Brain microvascular endothelial cell (primary cell): ENCODE data around the gene GEMIN4.
A peak's percentile ranks its signal among the peaks of the same experiment; 100 is the strongest.
"Not testable (repeated sequence)": the region's sequence is repeated elsewhere in the genome, so short reads cannot be mapped to it uniquely, and the experiment has no call there.

Experiments
- DNase-seq: peaks from one replicate; pipeline ENCODE4 v3.0.0-alpha.2; 2020
- H3K27ac ChIP-seq: fragments of 250-450 bp; sonication (Bioruptor Pico); 2 replicates; pipeline ENCODE4 v1.5.1; 2020; ENCODE audit warnings: mild to moderate bottlenecking, moderate library complexity
- H3K27me3 ChIP-seq: fragments of 250-450 bp; sonication (Bioruptor Pico); replicated peaks from 2 replicates; pipeline ENCODE4 v1.5.1; 2020; ENCODE audit warnings: mild to moderate bottlenecking
- H3K36me3 ChIP-seq: fragments of 250-450 bp; sonication (Bioruptor Pico); replicated peaks from 2 replicates; pipeline ENCODE4 v1.5.1; 2020; ENCODE audit warnings: mild to moderate bottlenecking
- H3K4me3 ChIP-seq: 2 replicates; pipeline ENCODE4 v1.5.1; 2011; ENCODE audit warnings: low read depth, mild to moderate bottlenecking, control low read depth, low read length, moderate library complexity
- in situ Hi-C: cut with HindIII; loops from 2 replicates; pipeline ENCODE4 v1.10.0; 2017; ENCODE audit warnings: low sequenced_read_pairs, low pct_ligation_motif_present
- TF ChIP-seq, protein P1 (sequence below): IDR thresholded peaks from 2 replicates; pipeline ENCODE4 v1.5.1; 2011; ENCODE audit warnings: low read depth, mild to moderate bottlenecking, moderate library complexity, low read length, control low read depth, inconsistent platforms; ENCODE audit errors: missing control alignments

GEMIN4 gene

DNA sequence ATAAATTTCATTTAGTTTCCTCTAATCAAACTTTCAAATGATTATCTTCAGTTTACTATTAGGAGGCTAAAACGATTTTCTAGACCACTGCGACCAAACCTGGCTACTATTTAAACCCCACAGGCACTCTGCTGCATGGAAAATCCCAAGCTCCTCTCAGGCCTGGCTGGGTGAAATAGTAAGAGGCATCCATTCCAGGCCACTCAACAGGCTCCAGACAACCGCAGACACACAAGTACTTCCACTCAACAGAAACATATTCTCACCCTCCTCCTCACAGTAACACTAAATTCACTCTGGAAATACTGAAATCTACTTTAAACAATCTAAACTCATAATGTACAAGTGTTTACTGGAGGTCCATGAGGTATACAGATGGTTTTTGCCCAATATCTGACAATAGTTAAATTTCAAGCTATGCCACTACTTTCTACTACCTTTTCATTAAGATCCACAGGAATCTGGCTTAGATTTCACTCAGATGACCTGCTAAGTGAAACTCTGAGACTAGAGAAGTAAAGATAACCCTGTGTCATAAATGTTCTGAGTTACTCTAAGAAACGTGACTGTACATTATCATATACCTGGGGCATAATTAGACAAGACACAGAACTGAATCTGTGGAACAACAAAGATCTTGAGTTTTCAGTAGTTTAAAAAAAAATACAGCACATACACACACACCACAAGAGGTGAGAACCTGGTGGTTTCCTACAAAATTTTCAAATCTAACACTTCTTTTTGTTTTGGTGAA is 47.8 kb downstream of the GEMIN4 start:
- TF ChIP-seq, protein P1, sequence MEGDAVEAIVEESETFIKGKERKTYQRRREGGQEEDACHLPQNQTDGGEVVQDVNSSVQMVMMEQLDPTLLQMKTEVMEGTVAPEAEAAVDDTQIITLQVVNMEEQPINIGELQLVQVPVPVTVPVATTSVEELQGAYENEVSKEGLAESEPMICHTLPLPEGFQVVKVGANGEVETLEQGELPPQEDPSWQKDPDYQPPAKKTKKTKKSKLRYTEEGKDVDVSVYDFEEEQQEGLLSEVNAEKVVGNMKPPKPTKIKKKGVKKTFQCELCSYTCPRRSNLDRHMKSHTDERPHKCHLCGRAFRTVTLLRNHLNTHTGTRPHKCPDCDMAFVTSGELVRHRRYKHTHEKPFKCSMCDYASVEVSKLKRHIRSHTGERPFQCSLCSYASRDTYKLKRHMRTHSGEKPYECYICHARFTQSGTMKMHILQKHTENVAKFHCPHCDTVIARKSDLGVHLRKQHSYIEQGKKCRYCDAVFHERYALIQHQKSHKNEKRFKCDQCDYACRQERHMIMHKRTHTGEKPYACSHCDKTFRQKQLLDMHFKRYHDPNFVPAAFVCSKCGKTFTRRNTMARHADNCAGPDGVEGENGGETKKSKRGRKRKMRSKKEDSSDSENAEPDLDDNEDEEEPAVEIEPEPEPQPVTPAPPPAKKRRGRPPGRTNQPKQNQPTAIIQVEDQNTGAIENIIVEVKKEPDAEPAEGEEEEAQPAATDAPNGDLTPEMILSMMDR, result no peak
- in situ Hi-C loops, result no loop called here

DNA sequence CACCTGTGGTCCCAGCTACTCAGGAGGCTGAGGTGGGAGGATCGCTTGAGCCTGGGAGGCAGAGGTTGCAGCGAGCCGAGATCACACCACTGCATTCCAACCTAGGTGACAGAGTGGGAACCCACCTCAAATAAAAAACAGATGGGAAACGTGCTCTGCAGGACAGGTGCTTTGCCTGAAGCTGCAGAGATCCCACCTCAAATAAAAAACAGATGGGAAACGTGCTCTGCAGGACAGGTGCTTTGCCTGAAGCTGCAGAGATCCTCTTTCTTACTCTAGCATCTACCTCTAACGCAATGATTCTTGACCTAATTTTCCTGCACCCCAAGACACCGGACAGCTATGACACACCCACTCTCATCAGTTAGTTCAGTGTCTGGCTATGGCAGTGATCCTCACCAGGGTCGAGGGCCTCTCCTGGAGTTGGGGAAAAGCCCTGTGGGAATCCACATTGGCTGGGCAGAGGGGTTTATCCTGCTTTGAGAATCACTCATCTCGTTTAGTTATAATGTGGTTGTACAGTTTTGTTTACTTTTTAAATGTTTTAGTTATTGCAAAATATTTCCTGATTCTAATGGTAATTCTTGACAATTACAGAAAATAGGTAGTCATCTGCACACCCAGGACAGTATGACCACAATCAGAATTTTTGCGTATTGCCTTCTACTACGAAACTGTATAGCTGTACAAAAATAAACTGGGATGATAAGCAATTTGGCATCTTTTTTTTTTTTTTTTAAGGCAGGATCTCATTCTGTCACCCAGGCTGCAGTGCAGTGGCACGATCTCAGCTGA is 48.8 kb downstream of the GEMIN4 start:
- no peak for DNase-seq
- Histone ChIP-seq H3K27me3 (no peaks in the 10 kb centered on the region), H3K4me3 (no peak overlapping the region), H3K27ac (no peak overlapping the region), H3K36me3 (peaks cover 8% of the 10 kb centered on the region)
- TF ChIP-seq, protein P1, result no peak
- in situ Hi-C loops, result no loop called here

More for the DNA sequence above, 47.8 kb downstream of the GEMIN4 start:
- H3K36me3 ChIP-seq, result peaks cover 18% of the 10 kb centered on the region
- H3K27me3 ChIP-seq, result no peaks in the 10 kb centered on the region
- H3K27ac ChIP-seq, result no peak overlapping the region
- no peak overlapping the region for H3K4me3 ChIP-seq
- DNase-seq, result no peak

DNA sequence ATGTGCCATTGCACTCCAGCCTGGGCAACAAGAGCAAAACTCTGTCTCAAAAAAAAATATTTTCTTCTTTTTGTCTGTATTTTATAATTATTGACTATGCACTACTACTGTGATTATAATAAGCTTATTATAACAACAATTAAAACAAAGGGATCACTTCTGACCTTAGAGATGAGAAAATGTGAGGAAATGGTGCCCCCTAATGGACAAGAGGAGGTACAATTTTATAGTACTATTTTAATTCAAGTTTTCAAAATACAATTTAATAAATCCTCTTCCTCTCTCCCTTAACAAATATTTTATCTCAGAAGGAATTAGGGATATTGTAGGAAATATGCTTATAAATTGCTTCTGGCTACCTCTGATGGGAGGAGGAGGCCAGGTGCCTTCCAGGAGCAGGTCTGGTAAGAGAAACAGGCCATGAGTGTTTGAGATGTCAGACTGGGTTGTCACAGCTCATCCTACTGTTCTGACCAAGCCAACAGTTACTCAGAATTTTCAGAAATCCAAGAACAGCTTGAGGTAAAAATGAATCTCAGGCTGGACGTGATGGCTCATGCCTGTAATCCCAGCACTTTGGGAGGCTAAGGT is 51.5 kb downstream of the GEMIN4 start:
- in situ Hi-C loops, result no loop called here
- H3K27ac ChIP-seq, result no peak overlapping the region
- no peaks in the 10 kb centered on the region for H3K27me3 ChIP-seq
- H3K36me3 ChIP-seq, result peaks cover 12% of the 10 kb centered on the region
- H3K4me3 ChIP-seq, result no peak overlapping the region
- TF ChIP-seq, protein P1, result peak; percentile 46
- no peak for DNase-seq

DNA sequence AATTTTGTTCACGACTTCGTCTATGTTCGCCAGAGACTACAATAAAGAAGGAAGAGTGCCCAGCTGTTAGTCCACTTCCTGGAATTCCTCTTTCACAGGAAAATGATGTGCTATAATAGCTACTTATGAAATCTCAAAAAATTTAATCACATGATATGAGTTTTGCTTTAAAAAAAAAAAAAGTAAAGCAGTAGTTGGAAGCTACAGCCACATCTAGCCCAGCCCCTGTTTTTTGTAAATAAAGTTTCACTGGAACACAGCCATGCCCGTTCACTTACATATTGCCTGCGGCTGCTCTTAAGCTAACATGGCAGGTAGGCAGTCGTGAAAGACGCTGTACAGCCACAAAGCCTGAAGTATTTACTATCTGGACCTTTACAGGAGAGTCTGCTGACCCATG is 52.7 kb downstream of the GEMIN4 start:
- Histone ChIP-seq H3K36me3 (peaks cover 17% of the 10 kb centered on the region), H3K27ac (no peak overlapping the region), H3K4me3 (no peak overlapping the region), H3K27me3 (no peaks in the 10 kb centered on the region)
- in situ Hi-C loops, result loop anchor here (10.0 kb wide), 1 partner anchor 145 kb away; no protein-coding TSS in a partner anchor
- TF ChIP-seq, protein P1, result no peak
- DNase-seq, result no peak

DNA sequence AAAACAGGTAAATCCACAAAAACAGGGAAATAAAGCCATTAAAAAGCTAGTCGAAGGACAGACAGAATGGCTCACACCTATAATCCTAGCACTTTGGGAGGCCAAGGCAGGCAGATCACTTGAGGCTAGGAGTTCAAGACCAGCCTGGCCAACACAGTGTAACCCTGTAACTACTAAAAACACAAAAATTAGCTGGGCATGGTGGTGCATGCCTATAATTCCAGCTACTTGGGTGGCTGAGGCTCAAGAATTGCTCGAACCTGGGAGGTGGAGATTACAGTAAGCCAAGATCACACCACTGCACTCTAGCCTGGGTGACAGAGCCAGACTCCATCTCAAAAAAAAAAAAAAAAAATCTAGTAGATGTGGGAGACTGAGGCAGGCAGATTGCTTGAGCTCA is 54.0 kb downstream of the GEMIN4 start:
- not testable (repeated sequence) for H3K27me3 ChIP-seq, H3K4me3 ChIP-seq, H3K27ac ChIP-seq, DNase-seq
- in situ Hi-C loops, result loop anchor here (10.0 kb wide), 1 partner anchor 143 kb away; no protein-coding TSS in a partner anchor
- peaks cover 17% of the 10 kb centered on the region for H3K36me3 ChIP-seq

DNA sequence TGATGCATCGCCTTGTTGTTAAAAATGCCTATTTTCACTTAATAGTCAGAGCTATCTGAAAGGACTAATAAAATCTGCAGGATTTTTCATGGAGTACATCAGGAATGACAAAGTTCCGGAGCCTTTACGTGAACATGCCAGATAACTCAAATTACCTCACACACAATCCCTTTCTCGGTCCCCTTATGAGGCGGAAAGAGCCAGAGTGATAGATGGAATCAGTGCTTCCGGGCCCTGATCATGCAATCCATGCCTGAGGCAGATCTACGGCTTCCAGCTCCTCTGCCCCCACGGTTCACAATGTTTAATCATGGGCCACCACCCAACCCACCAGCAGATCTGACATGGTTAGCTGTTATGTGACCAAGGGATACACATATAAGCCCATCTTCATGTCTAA is 54.4 kb downstream of the GEMIN4 start:
- DNase-seq, result no peak
- TF ChIP-seq, protein P1, result no peak
- H3K4me3 ChIP-seq, result no peak overlapping the region
- H3K36me3 ChIP-seq, result peaks cover 17% of the 10 kb centered on the region
- H3K27me3 ChIP-seq, result no peaks in the 10 kb centered on the region
- in situ Hi-C loops, result loop anchor here (10.0 kb wide), 1 partner anchor 143 kb away; no protein-coding TSS in a partner anchor
- no peak overlapping the region for H3K27ac ChIP-seq
